ENCODE results near the gene CCN2. TPM values are rescaled to one million over a fixed set of nuclear protein-coding genes. Genes with fewer than 3 reads are reported as not detected.

The CCN2 gene
- total and polyA plus RNA-seq, 2 donors (not counting 1 experiment from before 2014, with no cell fraction given): 0.81 to 1.3 TPM

GRCh38 chr6:131937226-131937625 is 13.9 kb downstream of the CCN2 start:
- H3K9ac ChIP-seq (ENCODE audit: low read length): no peak overlapping the region
- Mint-ChIP-seq H3K27me3 (peaks cover 11% of the 10 kb centered on the region), H3K4me3 (no peak overlapping the region), H3K9me3 (ENCODE audit: insufficient read depth) (no peaks in the 10 kb centered on the region), H3K4me1 (no peaks in the 10 kb centered on the region), H3K27ac (no peak overlapping the region)
- DNase-seq (no peak), ATAC-seq (ENCODE audit: low read depth) (no peak)
- no peak overlapping the region for H3K27ac ChIP-seq (ENCODE audit: low read length in 2 of 2)
- no peaks in the 10 kb centered on the region for H3K27me3 ChIP-seq (replicated peaks in 1 of 4; ENCODE audit: control extremely low read depth in 1 of 4, control insufficient read depth in 3 of 4, insufficient read depth in 4 of 4, low read length in 3 of 4)
- no peaks in the 10 kb centered on the region for H3K9me3 ChIP-seq (ENCODE audit: control extremely low read depth in 1 of 3, control insufficient read depth in 2 of 3, insufficient read depth in 1 of 3, low read length in 2 of 3)
- no peak overlapping the region for H3K4me2 ChIP-seq (replicated peaks; ENCODE audit: low read depth, low read length, poor library complexity, severe bottlenecking)
- H4K20me1 ChIP-seq (ENCODE audit: control insufficient read depth, insufficient read depth, low read length, poor library complexity, severe bottlenecking): no peaks in the 10 kb centered on the region
- no peak overlapping the region for H2AFZ ChIP-seq (ENCODE audit: insufficient read depth, low read depth, low read length, poor library complexity, severe bottlenecking)
- TF ChIP-seq CTCF (IDR thresholded peaks at IDR 0.05) (no peak), EZH2 (IDR thresholded peaks at IDR 0.05; ENCODE audit: borderline replicate concordance, insufficient read depth, low read depth, low read length, poor library complexity, severe bottlenecking) (no peak)
- POLR2A ChIA-PET: no interaction called here
- no peaks in the 10 kb centered on the region for H3K4me1 ChIP-seq (ENCODE audit: control insufficient read depth in 2 of 2, insufficient read depth in 2 of 2, low read length in 2 of 2)
- H3K4me3 ChIP-seq (ENCODE audit: control extremely low read depth in 1 of 5, extremely low read depth in 1 of 5, insufficient read depth in 1 of 5, low read depth in 2 of 5, low read length in 4 of 5): no peak overlapping the region
- WGBS (ENCODE audit: insufficient coverage): 50% methylated on average over 2 of the region's 2 CpGs
- H3K36me3 ChIP-seq (replicated peaks in 1 of 2; ENCODE audit: control extremely low read depth in 1 of 2, control insufficient read depth in 1 of 2, extremely low read depth in 1 of 2, insufficient read depth in 2 of 2, low read length in 1 of 2): no peaks in the 10 kb centered on the region
- CTCF ChIA-PET: interaction anchor here (1.1 to 1.3 kb wide), 2 partner anchors 10 to 22 kb away, joined by 3 read pairs; no protein-coding TSS in a partner anchor
- intact Hi-C loops (cut with micrococcal nuclease): no loop called here
- no peaks in the 10 kb centered on the region for H3K79me2 ChIP-seq (ENCODE audit: control insufficient read depth, insufficient read depth, low read length)

GRCh38 chr6:131936156-131936555 is 15.0 kb downstream of the CCN2 start:
- no peak for TF ChIP-seq EZH2 (IDR thresholded peaks at IDR 0.05; ENCODE audit: borderline replicate concordance, insufficient read depth, low read depth, low read length, poor library complexity, severe bottlenecking)
- TF ChIP-seq CTCF (IDR thresholded peaks at IDR 0.05): no peak
- ChIA-PET CTCF (interaction anchor here (0.9 to 1.2 kb wide), 3 partner anchors 8 to 42 kb away, joined by 3 read pairs; no protein-coding TSS in a partner anchor), POLR2A (no interaction called here)
- no peak for ATAC-seq (ENCODE audit: low read depth)
- Histone ChIP-seq H3K79me2 (ENCODE audit: control insufficient read depth, insufficient read depth, low read length) (no peaks in the 10 kb centered on the region), H2AFZ (ENCODE audit: insufficient read depth, low read depth, low read length, poor library complexity, severe bottlenecking) (no peak overlapping the region), H3K9me3 (ENCODE audit: control extremely low read depth in 1 of 3, control insufficient read depth in 2 of 3, insufficient read depth in 1 of 3, low read length in 2 of 3) (no peaks in the 10 kb centered on the region), H3K4me1 (ENCODE audit: control insufficient read depth in 2 of 2, insufficient read depth in 2 of 2, low read length in 2 of 2) (no peaks in the 10 kb centered on the region), H3K27ac (ENCODE audit: low read length in 2 of 2) (no peak overlapping the region), H4K20me1 (ENCODE audit: control insufficient read depth, insufficient read depth, low read length, poor library complexity, severe bottlenecking) (no peaks in the 10 kb centered on the region), H3K9ac (ENCODE audit: low read length) (no peak overlapping the region), H3K4me2 (replicated peaks; ENCODE audit: low read depth, low read length, poor library complexity, severe bottlenecking) (no peak overlapping the region), H3K36me3 (replicated peaks in 1 of 2; ENCODE audit: control extremely low read depth in 1 of 2, control insufficient read depth in 1 of 2, extremely low read depth in 1 of 2, insufficient read depth in 2 of 2, low read length in 1 of 2) (no peaks in the 10 kb centered on the region), H3K27me3 (replicated peaks in 1 of 4; ENCODE audit: control extremely low read depth in 1 of 4, control insufficient read depth in 3 of 4, insufficient read depth in 4 of 4, low read length in 3 of 4) (no peaks in the 10 kb centered on the region), H3K4me3 (ENCODE audit: control extremely low read depth in 1 of 5, extremely low read depth in 1 of 5, insufficient read depth in 1 of 5, low read depth in 2 of 5, low read length in 4 of 5) (no peak overlapping the region)
- intact Hi-C loops (cut with micrococcal nuclease): no loop called here
- no peaks in the 10 kb centered on the region for H3K4me1 Mint-ChIP-seq
- no peaks in the 10 kb centered on the region for H3K9me3 Mint-ChIP-seq (ENCODE audit: insufficient read depth)
- no peak for DNase-seq
- peaks cover 11% of the 10 kb centered on the region for H3K27me3 Mint-ChIP-seq
- H3K4me3 Mint-ChIP-seq: no peak overlapping the region
- WGBS (ENCODE audit: insufficient coverage): 89% methylated on average over 1 of the region's 4 CpGs
- no peak overlapping the region for H3K27ac Mint-ChIP-seq

All from B cell (primary cell).